Caco-2 (cell line): ENCODE measurements around the gene GLIPR1L1. TPM values are rescaled to one million over a fixed set of nuclear protein-coding genes. Genes with fewer than 3 reads are reported as not detected.

Source experiments
- BruUV-seq: library from RNA; stranded (reverse); fragments of 400-500 nt; replicated peaks from 2 replicates; lab custom pipeline; 2021; lab: Mats Ljungman, UMichigan
- CTCF ChIA-PET: fragments of 300-600 bp; sonication (Branson Sonifier 250); formaldehyde crosslinking; loops from one replicate; lab custom pipeline; 2022; ENCODE audit warnings: antibody characterized with exemption; lab: Charles Lee
- POLR2A ChIA-PET: fragments of 300-600 bp; sonication (Branson Sonifier 250); formaldehyde crosslinking; loops from one replicate; lab custom pipeline; 2022; ENCODE audit warnings: antibody characterized with exemption; lab: Charles Lee
- DNase-seq, 2 experiments: peaks; one replicate each; pipeline versions ENCODE4 v3.0.0 to v3.0.0-alpha.2; 2020 to 2022
- H3K27me3 ChIP-seq: replicated peaks from 2 replicates; pipeline ENCODE4 v1.6.0; 2011; ENCODE audit warnings: low read length; ENCODE audit not compliant: control insufficient read depth, insufficient read depth
- H3K36me3 ChIP-seq: 2 replicates; pipeline ENCODE4 v1.5.1; 2011; ENCODE audit warnings: low read length; ENCODE audit not compliant: control insufficient read depth, insufficient read depth
- H3K4me1 ChIP-seq: fragments of 250-450 bp; sonication (Bioruptor Pico); 2 replicates; pipeline ENCODE4 v1.5.1; 2020; ENCODE audit warnings: mild to moderate bottlenecking
- H3K4me3 ChIP-seq: 2 replicates; pipeline ENCODE4 v1.5.1; 2011; ENCODE audit warnings: low read depth, mild to moderate bottlenecking, control low read depth, low read length
- H3K9me3 ChIP-seq: fragments of 250-450 bp; sonication (Bioruptor Pico); 2 replicates; pipeline ENCODE4 v1.5.1; 2020; ENCODE audit warnings: mild to moderate bottlenecking, moderate library complexity
- H3K27ac Mint-ChIP-seq: one replicate; pipeline ENCODE4 v1.8.0; 2022; ENCODE audit warnings: mixed read lengths; ENCODE audit not compliant: unreplicated experiment
- H3K27me3 Mint-ChIP-seq: one replicate; pipeline ENCODE4 v1.8.0; 2022; ENCODE audit warnings: mixed read lengths; ENCODE audit not compliant: insufficient read depth, unreplicated experiment
- H3K36me3 Mint-ChIP-seq: one replicate; pipeline ENCODE4 v1.8.0; 2022; ENCODE audit warnings: mild to moderate bottlenecking, mixed read lengths; ENCODE audit not compliant: insufficient read depth, unreplicated experiment
- H3K4me1 Mint-ChIP-seq: one replicate; pipeline ENCODE4 v1.8.0; 2022; ENCODE audit warnings: low read depth, mixed read lengths; ENCODE audit not compliant: unreplicated experiment
- H3K4me3 Mint-ChIP-seq: one replicate; pipeline ENCODE4 v1.8.0; 2022; ENCODE audit warnings: mild to moderate bottlenecking, moderate library complexity, mixed read lengths; ENCODE audit not compliant: unreplicated experiment
- H3K9me3 Mint-ChIP-seq: one replicate; pipeline ENCODE4 v1.8.0; 2022; ENCODE audit warnings: mixed read lengths; ENCODE audit not compliant: unreplicated experiment
- CTCF ChIP-seq, 2 experiments: fragments of 200-600 bp in 1 of 2; IDR thresholded peaks; 1 replicate in 1 of 2; 2 replicates in 1 of 2; pipeline versions ENCODE4 v1.5.1 to v1.8.0; 2011 to 2022; ENCODE audit warnings: antibody characterized with exemption in 1 of 2, control low read depth in 1 of 2, inconsistent platforms in 1 of 2, low read depth in 1 of 2, low read length in 1 of 2, mild to moderate bottlenecking in 1 of 2, moderate library complexity in 1 of 2; ENCODE audit not compliant: insufficient read depth in 1 of 2, severe bottlenecking in 1 of 2, unreplicated experiment in 1 of 2
- intact Hi-C: fragments of 100-400 bp; cut with micrococcal nuclease; formaldehyde crosslinking; loops from one replicate; pipeline ENCODE4 v1.10.0; 2022; ENCODE audit not compliant: unreplicated experiment
- total RNA-seq: library from RNA; stranded (reverse); gene quantifications from 2 replicates; pipeline ENCODE4 v1.2.3, GENCODE V29; 2022

GLIPR1L1 gene
- total RNA-seq, 1 experiment from 2014 or later, result not detected

GRCh38 chr12:75414671-75415070, 80.2 kb downstream of the GLIPR1L1 start:
- intact Hi-C loops, result no loop called here
- no peaks in the 10 kb centered on the region for H3K9me3 Mint-ChIP-seq
- peaks cover 8% of the 10 kb centered on the region for H3K27me3 Mint-ChIP-seq
- Histone ChIP-seq H3K36me3 (no peaks in the 10 kb centered on the region), H3K27me3 (no peaks in the 10 kb centered on the region), H3K4me3 (no peak overlapping the region), H3K9me3 (no peaks in the 10 kb centered on the region), H3K4me1 (no peaks in the 10 kb centered on the region)
- POLR2A ChIA-PET, result no interaction called here
- no TSS peak for BruUV-seq
- CTCF ChIA-PET, result no interaction called here
- H3K4me1 Mint-ChIP-seq, result no peaks in the 10 kb centered on the region
- no peak overlapping the region for H3K27ac Mint-ChIP-seq
- H3K36me3 Mint-ChIP-seq, result no peaks in the 10 kb centered on the region
- no peak for TF ChIP-seq CTCF (IDR thresholded peaks at IDR 0.05; ENCODE audit: insufficient read depth in 1 of 2, low read depth in 1 of 2, low read length in 1 of 2, severe bottlenecking in 1 of 2, unreplicated experiment in 1 of 2)
- DNase-seq, result no peak
- H3K4me3 Mint-ChIP-seq, result no peak overlapping the region

GRCh38 chr12:75419841-75420240, 85.4 kb downstream of the GLIPR1L1 start:
- no peak overlapping the region for H3K4me3 Mint-ChIP-seq
- H3K36me3 Mint-ChIP-seq, result no peaks in the 10 kb centered on the region
- no peaks in the 10 kb centered on the region for H3K4me1 ChIP-seq
- ChIA-PET POLR2A (no interaction called here), CTCF (no interaction called here)
- H3K27me3 ChIP-seq, result no peaks in the 10 kb centered on the region
- TF ChIP-seq CTCF (IDR thresholded peaks at IDR 0.05; ENCODE audit: insufficient read depth in 1 of 2, low read depth in 1 of 2, low read length in 1 of 2, severe bottlenecking in 1 of 2, unreplicated experiment in 1 of 2), result no peak
- H3K9me3 ChIP-seq, result no peaks in the 10 kb centered on the region
- intact Hi-C loops, result no loop called here
- no peak for DNase-seq
- peaks cover 4% of the 10 kb centered on the region for H3K9me3 Mint-ChIP-seq
- H3K27ac Mint-ChIP-seq, result no peak overlapping the region
- H3K27me3 Mint-ChIP-seq, result peaks cover 3% of the 10 kb centered on the region
- H3K4me3 ChIP-seq, result no peak overlapping the region
- no TSS peak for BruUV-seq
- no peaks in the 10 kb centered on the region for H3K4me1 Mint-ChIP-seq
- H3K36me3 ChIP-seq, result no peaks in the 10 kb centered on the region

Other genes starting within 250 kb of the GLIPR1L1 start
- gene KCNC2, start 124.8 kb upstream of the GLIPR1L1 start, total RNA-seq, result not detected in 2 replicates
- not detected in 2 replicates for gene CAPS2, start 4.3 kb upstream of the GLIPR1L1 start, total RNA-seq
- gene GLIPR1L2, start 56.4 kb downstream of the GLIPR1L1 start, total RNA-seq, result not detected in 2 replicates
- gene GLIPR1, start 146.1 kb downstream of the GLIPR1L1 start, total RNA-seq, result 1.9 and 3.9 TPM in 2 replicates
- gene KRR1, start 176.9 kb downstream of the GLIPR1L1 start, total RNA-seq, result 73.0 and 73.2 TPM in 2 replicates